Sigmoid colon (tissue), 3 donors: ENCODE data around the gene TTC17.

Source experiments
- POLR2A ChIP-seq, 2 donors: fragments of 450-650 bp; IDR thresholded peaks; one replicate each; pipeline ENCODE4 v1.6.1; 2016; ENCODE audit warnings: antibody characterized with exemption in 2 of 2, mild to moderate bottlenecking in 2 of 2, moderate library complexity in 2 of 2
- TF ChIP-seq, protein P1 (sequence below), 4 experiments: fragments of 450-650 bp in 3 of 4; fragments of 200-600 bp in 1 of 4; IDR thresholded peaks; one replicate each; pipeline ENCODE4 v1.5.1; 2016 to 2019; ENCODE audit warnings: antibody characterized with exemption in 4 of 4, mild to moderate bottlenecking in 3 of 4, moderate library complexity in 2 of 4

GRCh38 chr11:43511959-43512358 lies 153.2 kb downstream of the TTC17 start:
- TF ChIP-seq, protein P1, sequence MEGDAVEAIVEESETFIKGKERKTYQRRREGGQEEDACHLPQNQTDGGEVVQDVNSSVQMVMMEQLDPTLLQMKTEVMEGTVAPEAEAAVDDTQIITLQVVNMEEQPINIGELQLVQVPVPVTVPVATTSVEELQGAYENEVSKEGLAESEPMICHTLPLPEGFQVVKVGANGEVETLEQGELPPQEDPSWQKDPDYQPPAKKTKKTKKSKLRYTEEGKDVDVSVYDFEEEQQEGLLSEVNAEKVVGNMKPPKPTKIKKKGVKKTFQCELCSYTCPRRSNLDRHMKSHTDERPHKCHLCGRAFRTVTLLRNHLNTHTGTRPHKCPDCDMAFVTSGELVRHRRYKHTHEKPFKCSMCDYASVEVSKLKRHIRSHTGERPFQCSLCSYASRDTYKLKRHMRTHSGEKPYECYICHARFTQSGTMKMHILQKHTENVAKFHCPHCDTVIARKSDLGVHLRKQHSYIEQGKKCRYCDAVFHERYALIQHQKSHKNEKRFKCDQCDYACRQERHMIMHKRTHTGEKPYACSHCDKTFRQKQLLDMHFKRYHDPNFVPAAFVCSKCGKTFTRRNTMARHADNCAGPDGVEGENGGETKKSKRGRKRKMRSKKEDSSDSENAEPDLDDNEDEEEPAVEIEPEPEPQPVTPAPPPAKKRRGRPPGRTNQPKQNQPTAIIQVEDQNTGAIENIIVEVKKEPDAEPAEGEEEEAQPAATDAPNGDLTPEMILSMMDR (IDR thresholded peaks at IDR 0.05): no peak
- no peak for TF ChIP-seq POLR2A (IDR thresholded peaks at IDR 0.05)
